CD4-positive, alpha-beta T cell (primary cell): ENCODE measurements around the gene CCDC9. TPM values are rescaled to one million over a fixed set of nuclear protein-coding genes. Genes with fewer than 3 reads are reported as not detected.

Source experiments
- ATAC-seq: fragments of 200-7000 bp; cut with Tn5 transposase; one replicate; pipeline ENCODE4 v1.10.0; 2022; ENCODE audit warnings: mild to moderate bottlenecking; ENCODE audit not compliant: poor library complexity
- CTCF ChIA-PET: fragments of 350-600 bp; sonication (Branson Sonifier 250); formaldehyde crosslinking; loops from one replicate; lab custom pipeline; 2021; ENCODE audit warnings: antibody characterized with exemption, inconsistent platforms; lab: Charles Lee
- POLR2A ChIA-PET: fragments of 350-600 bp; sonication (Branson Sonifier 250); formaldehyde crosslinking; loops from one replicate; lab custom pipeline; 2021; ENCODE audit warnings: antibody characterized with exemption, inconsistent platforms; lab: Charles Lee
- DNase-seq, 14 experiments: peaks; one replicate each; pipeline ENCODE4 v3.0.0-alpha.2; 2013 to 2020; ENCODE audit warnings: mixed read lengths in 2 of 14
- H3K27ac ChIP-seq, 2 donors: one replicate each; pipeline versions ENCODE4 v1.5.1 to v1.7.0; 2013; ENCODE audit warnings: low read length in 2 of 2, low read depth in 1 of 2, mild to moderate bottlenecking in 1 of 2
- H3K27me3 ChIP-seq, 2 experiments: 1 replicate in 1 of 2; 2 replicates in 1 of 2; pipeline versions ENCODE4 v1.6.1 to v1.7.0; 2013; ENCODE audit warnings: low read length in 2 of 2, control low read depth in 1 of 2, mild to moderate bottlenecking in 1 of 2, moderate library complexity in 1 of 2; ENCODE audit not compliant: insufficient read depth in 2 of 2, control insufficient read depth in 1 of 2
- H3K36me3 ChIP-seq: one replicate; pipeline ENCODE4 v1.6.1; 2013; ENCODE audit warnings: low read length, control low read depth; ENCODE audit not compliant: insufficient read depth
- H3K4me1 ChIP-seq: one replicate; pipeline ENCODE4 v1.6.1; 2013; ENCODE audit warnings: low read length, control low read depth; ENCODE audit not compliant: insufficient read depth
- H3K4me3 ChIP-seq: one replicate; pipeline ENCODE4 v1.5.1; 2013; ENCODE audit warnings: mild to moderate bottlenecking, low read length, moderate library complexity
- H3K9me3 ChIP-seq, 2 experiments: 1 replicate in 1 of 2; 2 replicates in 1 of 2; pipeline versions ENCODE4 v1.6.1 to v1.7.0; 2013; ENCODE audit warnings: low read length in 2 of 2, mild to moderate bottlenecking in 2 of 2, control low read depth in 1 of 2, moderate library complexity in 1 of 2; ENCODE audit not compliant: control insufficient read depth in 1 of 2, insufficient read depth in 1 of 2
- H3K27ac Mint-ChIP-seq: one replicate; pipeline ENCODE4 v1.8.0; 2020; ENCODE audit warnings: mixed read lengths
- H3K27me3 Mint-ChIP-seq: one replicate; pipeline ENCODE4 v1.8.0; 2021; ENCODE audit warnings: mixed read lengths
- H3K36me3 Mint-ChIP-seq: one replicate; pipeline ENCODE4 v1.8.0; 2021; ENCODE audit warnings: low read depth, mixed read lengths
- H3K4me1 Mint-ChIP-seq: one replicate; pipeline ENCODE4 v1.8.0; 2021; ENCODE audit warnings: low read depth, mixed read lengths
- H3K4me3 Mint-ChIP-seq: one replicate; pipeline ENCODE4 v1.8.0; 2020; ENCODE audit warnings: mild to moderate bottlenecking, mixed read lengths
- H3K9me3 Mint-ChIP-seq: one replicate; pipeline ENCODE4 v1.8.0; 2020; ENCODE audit warnings: mixed read lengths
- CTCF ChIP-seq: fragments of 200-600 bp; IDR thresholded peaks from one replicate; pipeline ENCODE4 v1.8.0; 2022; ENCODE audit warnings: antibody characterized with exemption, mild to moderate bottlenecking
- intact Hi-C, 2 experiments: fragments of 100-400 bp; cut with DNase I in 1 of 2; cut with micrococcal nuclease in 1 of 2; formaldehyde crosslinking; loops; one replicate each; pipeline versions ENCODE4 v1.15.1 to v1.9.0; 2023 to 2025; cut with DNase I, micrococcal nuclease
- total RNA-seq, 174 experiments: library from RNA in 2 of 174; stranded (reverse) in 2 of 174; gene quantifications; one replicate each; pipeline ENCODE4 v1.2.3 and lab custom pipeline; 2021 to 2026

The CCDC9 gene
- total RNA-seq, 2 experiments from 2014 or later: 68.5 to 74.3 TPM

GRCh38 chr19:47210180-47210490 is 46.2 kb upstream of the CCDC9 start:
- intact Hi-C loops: loop anchor here (1.0 to 5.0 kb wide), 4 partner anchors 23 to 133 kb away; no protein-coding TSS in a partner anchor
- no peaks in the 10 kb centered on the region for H3K27me3 ChIP-seq
- H3K36me3 ChIP-seq: peaks cover 44% of the 10 kb centered on the region
- no peaks in the 10 kb centered on the region for H3K27me3 Mint-ChIP-seq
- H3K9me3 ChIP-seq: no peaks in the 10 kb centered on the region
- ChIA-PET POLR2A (interaction anchor here (0.6 to 4.6 kb wide), 18 partner anchors 13 to 1280 kb away, joined by 3 to 67 read pairs (median 8); partner anchors contain the start of genes CCDC9, INAFM1 and ZC3H4), CTCF (interaction anchor here (0.6 to 7.4 kb wide), 34 partner anchors 8 to 197 kb away, joined by 3 to 204 read pairs (median 5); partner anchors contain the start of genes BBC3, CCDC9, INAFM1 and NPAS1)
- no peak overlapping the region for H3K4me3 Mint-ChIP-seq
- no peak overlapping the region for H3K4me3 ChIP-seq
- peaks cover 13% of the 10 kb centered on the region for H3K4me1 Mint-ChIP-seq
- no peak for DNase-seq
- no peak overlapping the region for H3K27ac Mint-ChIP-seq
- TF ChIP-seq CTCF: no peak
- H3K4me1 ChIP-seq: peaks cover 10% of the 10 kb centered on the region
- ATAC-seq: no peak
- H3K36me3 Mint-ChIP-seq: peaks cover 52% of the 10 kb centered on the region
- H3K9me3 Mint-ChIP-seq: no peaks in the 10 kb centered on the region
- H3K27ac ChIP-seq: no peak overlapping the region

- intact Hi-C loops: loop anchor here (1.0 to 5.0 kb wide), 4 partner anchors 24 to 134 kb away; no protein-coding TSS in a partner anchor
- ATAC-seq (peak; percentile 97), DNase-seq (peak; percentile 59 to 91 (median 80))
- Histone ChIP-seq H3K27ac (no peak overlapping the region), H3K36me3 (peaks cover 37% of the 10 kb centered on the region), H3K4me3 (no peak overlapping the region), H3K27me3 (no peaks in the 10 kb centered on the region), H3K9me3 (no peaks in the 10 kb centered on the region), H3K4me1 (peaks cover 10% of the 10 kb centered on the region)
- Mint-ChIP-seq H3K4me1 (peaks cover 13% of the 10 kb centered on the region), H3K4me3 (no peak overlapping the region), H3K9me3 (no peaks in the 10 kb centered on the region), H3K27me3 (no peaks in the 10 kb centered on the region), H3K36me3 (peaks cover 46% of the 10 kb centered on the region), H3K27ac (peak overlapping the region; percentile 4)
- TF ChIP-seq CTCF: peak; percentile 90
- ChIA-PET POLR2A (interaction anchor here (0.6 to 4.6 kb wide), 19 partner anchors 13 to 1280 kb away, joined by 3 to 67 read pairs (median 7); partner anchors contain the start of genes CCDC9, INAFM1 and ZC3H4), CTCF (interaction anchor here (0.6 to 7.4 kb wide), 36 partner anchors 9 to 355 kb away, joined by 3 to 204 read pairs (median 5); partner anchors contain the start of genes BBC3, CCDC9, DHX34 and INAFM1)
Observed at GRCh38 chr19:47210689-47211316, 45.5 kb upstream of the CCDC9 start.

- Histone ChIP-seq H3K4me1 (peaks cover 8% of the 10 kb centered on the region), H3K9me3 (no peaks in the 10 kb centered on the region), H3K4me3 (no peak overlapping the region), H3K27ac (no peak overlapping the region), H3K27me3 (no peaks in the 10 kb centered on the region), H3K36me3 (no peaks in the 10 kb centered on the region)
- no peak for TF ChIP-seq CTCF
- POLR2A ChIA-PET: no interaction called here
- Mint-ChIP-seq H3K4me3 (no peak overlapping the region), H3K4me1 (peaks cover 4% of the 10 kb centered on the region), H3K27me3 (no peaks in the 10 kb centered on the region), H3K27ac (no peak overlapping the region), H3K36me3 (peaks cover 5% of the 10 kb centered on the region), H3K9me3 (no peaks in the 10 kb centered on the region)
- ATAC-seq (no peak), DNase-seq (no peak)
- CTCF ChIA-PET: interaction anchor here (1.4 to 2.5 kb wide), 2 partner anchors 10 to 29 kb away, joined by 4 to 15 read pairs; no protein-coding TSS in a partner anchor
- intact Hi-C loops: no loop called here
Observed at GRCh38 chr19:47215581-47215980, 40.7 kb upstream of the CCDC9 start.
